Cardiac muscle cell (in vitro differentiated cells and primary cell): Measurements from ENCODE around the gene SUSD6. TPM values are rescaled to one million over a fixed set of nuclear protein-coding genes. Genes with fewer than 3 reads are reported as not detected.
A peak's percentile ranks its signal among the peaks of the same experiment; 100 is the strongest.

Experiments used
- DNase-seq, 2 donors: peaks; one replicate each; pipeline versions ENCODE4 v3.0.0 to v3.0.0-alpha.2; 2010 to 2017; ENCODE audit warnings: low read depth in 1 of 2, low spot score in 1 of 2
- H3K27ac ChIP-seq: fragments of 200-600 bp; sonication (generic); 2 replicates; pipeline ENCODE4 v1.5.1; 2016
- H3K27me3 ChIP-seq: fragments of 200-600 bp; sonication (generic); 2 replicates; pipeline ENCODE4 v1.6.0; 2016; ENCODE audit warnings: control low read depth
- H3K36me3 ChIP-seq: fragments of 200-600 bp; sonication (generic); 2 replicates; pipeline ENCODE4 v1.5.1; 2016; ENCODE audit warnings: control low read depth
- H3K4me1 ChIP-seq: fragments of 200-600 bp; sonication (generic); 2 replicates; pipeline ENCODE4 v1.8.1; 2017; ENCODE audit warnings: low read depth, mild to moderate bottlenecking, mixed run types
- H3K4me3 ChIP-seq: fragments of 200-600 bp; sonication (generic); 2 replicates; pipeline ENCODE4 v1.5.1; 2016; ENCODE audit warnings: mild to moderate bottlenecking
- H3K9me3 ChIP-seq: fragments of 200-600 bp; sonication (generic); 2 replicates; pipeline ENCODE4 v1.5.1; 2017; ENCODE audit warnings: low read depth, mild to moderate bottlenecking, control low read depth
- polyA plus RNA-seq: library from polyadenylated mRNA; unstranded; fragments of >200 nt; fragmentation: Nextera tagmentation; extraction: Ambion mirVana; gene quantifications from 2 replicates; pipeline ENCODE4 v1.2.1, GENCODE V29; 2016
- total RNA-seq: library from RNA; depleted of rRNA; stranded (reverse); fragments of >200 nt; gene quantifications from 2 replicates; pipeline ENCODE4 v1.2.3, GENCODE V29; 2016
- TF ChIP-seq, protein P1 (sequence below): IDR thresholded peaks from 2 replicates; pipeline ENCODE4 v1.5.1; 2012; ENCODE audit warnings: low read depth, mild to moderate bottlenecking, low read length

SUSD6 gene
- total and polyA plus RNA-seq, 2 experiments from 2014 or later = 8.7 to 12.1 TPM

DNA sequence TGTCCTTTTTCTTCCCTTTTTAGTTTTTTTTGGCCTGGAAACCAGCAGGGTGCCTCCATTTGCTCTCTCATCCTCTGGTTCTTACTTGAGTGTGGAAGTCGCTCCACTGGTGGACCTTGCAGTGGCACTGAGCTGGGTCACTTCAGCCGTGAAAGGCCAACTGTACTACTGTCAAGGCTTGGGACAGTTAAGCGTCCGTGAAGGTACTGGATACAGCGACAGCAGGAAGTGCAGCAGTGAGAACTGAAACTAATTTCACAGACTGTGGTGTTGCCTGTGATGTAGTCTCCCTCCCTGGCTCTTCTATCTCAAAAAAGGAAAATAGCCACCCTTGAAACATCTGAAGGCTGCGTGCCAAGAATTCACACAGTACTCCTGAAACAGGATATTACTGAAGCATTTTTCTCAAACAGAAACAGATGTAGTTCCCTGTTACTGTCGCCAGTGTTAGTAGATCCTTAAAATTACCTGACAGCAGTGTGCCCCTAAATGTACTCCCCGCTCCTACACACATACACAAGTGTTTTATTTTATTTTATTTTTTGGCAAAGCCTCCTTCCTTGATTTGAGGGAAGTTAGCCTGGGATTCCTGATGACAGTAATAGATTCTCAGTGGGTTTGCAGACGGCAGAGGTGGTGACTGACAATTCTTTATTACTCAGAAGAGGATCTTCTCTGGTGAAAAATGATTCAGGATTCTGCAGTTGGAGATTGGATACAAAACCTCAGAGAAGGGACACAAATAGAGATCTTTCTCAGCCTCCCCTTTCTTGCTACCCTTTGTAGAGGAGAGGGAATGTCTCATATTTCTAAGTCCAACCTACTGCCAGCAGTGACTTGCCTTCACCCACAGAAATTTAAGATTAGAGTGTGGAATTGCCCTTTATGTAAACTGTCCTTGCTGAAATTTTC is 4.4 kb downstream of the SUSD6 start:
- Histone ChIP-seq H3K4me1 (peaks cover 34% of the 10 kb centered on the region), H3K27ac (peak overlapping the region; percentile 67), H3K27me3 (no peaks in the 10 kb centered on the region), H3K4me3 (no peak overlapping the region), H3K36me3 (no peaks in the 10 kb centered on the region), H3K9me3 (no peaks in the 10 kb centered on the region)
- TF ChIP-seq, protein P1, sequence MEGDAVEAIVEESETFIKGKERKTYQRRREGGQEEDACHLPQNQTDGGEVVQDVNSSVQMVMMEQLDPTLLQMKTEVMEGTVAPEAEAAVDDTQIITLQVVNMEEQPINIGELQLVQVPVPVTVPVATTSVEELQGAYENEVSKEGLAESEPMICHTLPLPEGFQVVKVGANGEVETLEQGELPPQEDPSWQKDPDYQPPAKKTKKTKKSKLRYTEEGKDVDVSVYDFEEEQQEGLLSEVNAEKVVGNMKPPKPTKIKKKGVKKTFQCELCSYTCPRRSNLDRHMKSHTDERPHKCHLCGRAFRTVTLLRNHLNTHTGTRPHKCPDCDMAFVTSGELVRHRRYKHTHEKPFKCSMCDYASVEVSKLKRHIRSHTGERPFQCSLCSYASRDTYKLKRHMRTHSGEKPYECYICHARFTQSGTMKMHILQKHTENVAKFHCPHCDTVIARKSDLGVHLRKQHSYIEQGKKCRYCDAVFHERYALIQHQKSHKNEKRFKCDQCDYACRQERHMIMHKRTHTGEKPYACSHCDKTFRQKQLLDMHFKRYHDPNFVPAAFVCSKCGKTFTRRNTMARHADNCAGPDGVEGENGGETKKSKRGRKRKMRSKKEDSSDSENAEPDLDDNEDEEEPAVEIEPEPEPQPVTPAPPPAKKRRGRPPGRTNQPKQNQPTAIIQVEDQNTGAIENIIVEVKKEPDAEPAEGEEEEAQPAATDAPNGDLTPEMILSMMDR = no peak
- peak in 1 of 2 donors; percentile 87 for DNase-seq

DNA sequence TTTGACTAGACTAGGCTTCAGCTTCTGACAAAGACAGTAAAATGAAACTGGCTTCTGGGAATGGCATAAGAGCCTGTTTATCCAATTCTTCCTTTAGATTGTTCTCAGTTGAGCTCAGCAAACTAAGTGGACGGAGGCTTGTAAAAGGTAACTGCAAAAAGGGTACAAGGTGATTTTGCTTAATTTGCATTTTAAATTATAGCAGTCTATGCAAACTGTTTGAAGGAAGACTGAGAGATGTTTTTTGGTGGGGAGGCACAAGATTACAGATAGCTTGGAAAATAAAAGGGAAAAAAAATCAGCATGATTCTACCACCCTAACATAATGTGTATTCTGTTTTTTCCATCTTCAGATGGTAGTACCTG is 5.0 kb downstream of the SUSD6 start:
- H3K36me3 ChIP-seq = no peaks in the 10 kb centered on the region
- no peaks in the 10 kb centered on the region for H3K27me3 ChIP-seq
- H3K27ac ChIP-seq = peak overlapping the region; percentile 67
- no peak for DNase-seq
- H3K9me3 ChIP-seq = no peaks in the 10 kb centered on the region
- TF ChIP-seq, protein P1 = no peak
- H3K4me3 ChIP-seq = no peak overlapping the region
- peaks cover 34% of the 10 kb centered on the region for H3K4me1 ChIP-seq

DNA sequence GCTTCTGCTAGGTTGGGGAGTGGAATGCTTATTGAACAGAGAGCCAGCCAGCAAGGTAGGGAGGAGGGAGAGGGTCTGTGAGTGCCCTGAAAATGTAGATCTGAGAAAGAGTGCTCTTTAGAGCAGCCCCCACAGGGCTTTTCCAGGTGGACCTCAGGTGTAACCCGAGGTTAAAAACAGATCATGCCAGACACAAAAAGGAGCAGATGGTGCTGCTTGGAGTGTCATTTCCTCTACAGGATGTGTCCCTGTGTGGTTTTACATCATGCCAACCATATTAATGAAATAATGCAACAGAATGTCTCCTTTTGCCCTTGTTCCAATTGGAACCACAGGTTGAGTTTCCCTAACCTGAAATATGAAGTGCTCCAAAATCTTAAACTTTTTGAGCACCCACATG is 6.4 kb downstream of the SUSD6 start:
- Histone ChIP-seq H3K27me3 (no peaks in the 10 kb centered on the region), H3K36me3 (no peaks in the 10 kb centered on the region), H3K4me1 (peaks cover 39% of the 10 kb centered on the region), H3K4me3 (no peak overlapping the region), H3K27ac (no peak overlapping the region), H3K9me3 (no peaks in the 10 kb centered on the region)
- TF ChIP-seq, protein P1 = no peak
- no peak for DNase-seq

DNA sequence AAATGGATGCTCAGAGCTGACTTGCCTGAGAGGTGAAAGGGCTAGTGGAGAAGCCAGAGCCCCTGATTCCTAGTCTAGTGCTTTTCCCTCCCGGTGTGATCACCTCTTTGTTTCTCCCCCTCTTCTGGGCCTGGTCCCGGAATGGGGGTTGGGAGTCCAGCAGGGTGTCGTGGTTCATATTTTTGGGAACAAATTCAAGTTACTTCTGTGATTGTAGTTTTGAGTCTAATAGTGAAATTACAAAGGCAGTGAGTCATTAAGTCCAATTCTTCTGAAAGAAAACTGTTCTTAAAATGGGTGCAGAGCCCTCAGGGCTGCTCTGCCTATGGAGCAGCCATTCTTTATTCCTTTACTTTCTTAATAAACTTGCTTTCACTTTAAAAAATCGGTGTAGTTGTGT is 7.6 kb downstream of the SUSD6 start:
- TF ChIP-seq, protein P1 = no peak
- DNase-seq = no peak

DNA sequence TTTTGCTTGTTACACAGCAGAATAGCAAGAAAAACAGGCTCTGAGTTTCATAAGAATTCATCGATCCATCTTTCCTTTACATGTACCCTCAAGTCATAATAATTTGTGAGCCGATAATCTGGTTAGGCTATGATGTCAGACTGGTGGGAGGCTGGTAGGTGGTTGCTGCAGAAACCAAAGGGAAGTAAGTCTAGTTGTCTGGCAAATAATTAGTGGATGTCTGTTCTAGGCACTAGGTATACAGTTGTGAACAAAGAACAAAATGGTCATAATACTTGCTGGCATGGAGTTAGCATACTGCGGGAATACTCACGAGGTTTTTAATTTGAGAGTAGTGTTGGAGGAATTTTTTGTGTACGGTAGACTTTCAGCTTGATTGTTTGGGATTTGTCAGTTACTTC is 8.8 kb downstream of the SUSD6 start:
- no peak for DNase-seq
- TF ChIP-seq, protein P1 = no peak
- Histone ChIP-seq H3K4me3 (no peak overlapping the region), H3K27me3 (no peaks in the 10 kb centered on the region), H3K4me1 (peaks cover 24% of the 10 kb centered on the region), H3K27ac (no peak overlapping the region), H3K36me3 (no peaks in the 10 kb centered on the region), H3K9me3 (no peaks in the 10 kb centered on the region)

More for the DNA sequence above, 7.6 kb downstream of the SUSD6 start:
- H3K36me3 ChIP-seq = no peaks in the 10 kb centered on the region
- no peaks in the 10 kb centered on the region for H3K9me3 ChIP-seq
- peaks cover 28% of the 10 kb centered on the region for H3K4me1 ChIP-seq
- H3K27me3 ChIP-seq = no peaks in the 10 kb centered on the region
- H3K4me3 ChIP-seq = no peak overlapping the region
- no peak overlapping the region for H3K27ac ChIP-seq
